ENCODE results near the gene KRTAP4-8.
"Not testable (repeated sequence)": the region's sequence is repeated elsewhere in the genome, so short reads cannot be mapped to it uniquely, and the experiment has no call there.

KRTAP4-8 gene

DNA sequence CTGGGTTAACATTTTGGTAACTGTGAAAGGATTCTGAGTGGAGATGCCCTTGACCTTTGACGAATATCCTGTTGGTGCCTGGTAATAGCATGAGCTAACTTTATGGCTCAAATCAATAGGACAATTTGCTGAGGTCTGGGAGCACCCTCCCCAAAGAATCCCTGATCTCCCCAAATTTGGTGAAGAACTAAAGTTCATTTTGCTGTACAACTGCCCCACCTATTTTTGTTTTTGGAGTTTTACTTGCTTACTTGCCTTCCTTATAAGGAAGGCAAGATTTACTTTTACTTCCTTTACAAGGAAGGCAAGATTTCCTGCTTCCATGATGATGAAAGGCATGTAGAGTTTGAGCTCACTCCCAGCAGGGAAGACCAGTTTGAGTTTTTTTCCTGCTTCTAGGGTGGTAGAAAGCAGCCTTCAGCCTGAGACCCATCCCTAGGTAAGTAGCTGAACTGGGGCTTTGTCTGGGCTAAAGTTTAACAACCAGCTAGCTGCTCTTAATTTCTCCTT lies 10.1 kb upstream of the KRTAP4-8 start:
- no peak for DNase-seq

DNA sequence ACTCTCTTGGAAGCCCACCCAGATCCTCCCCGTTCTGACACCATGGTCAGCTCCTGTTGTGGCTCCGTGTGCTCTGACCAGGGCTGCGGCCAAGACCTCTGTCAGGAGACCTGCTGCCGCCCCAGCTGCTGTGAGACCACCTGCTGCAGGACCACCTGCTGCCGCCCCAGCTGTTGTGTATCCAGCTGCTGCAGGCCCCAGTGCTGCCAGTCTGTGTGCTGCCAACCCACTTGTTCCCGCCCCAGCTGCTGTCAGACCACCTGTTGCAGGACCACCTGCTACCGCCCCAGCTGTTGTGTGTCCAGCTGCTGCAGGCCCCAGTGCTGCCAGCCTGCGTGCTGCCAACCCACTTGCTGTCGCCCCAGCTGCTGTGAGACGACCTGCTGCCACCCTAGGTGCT lies 7.4 kb upstream of the KRTAP4-8 start, which contains the start of gene KRTAP4-9:
TSS of gene KRTAP4-9 (plus strand) at position 43 of the 400 bp plus-strand sequence. CDS start at position 43, 0 bp downstream.
- not testable (repeated sequence) for DNase-seq

DNA sequence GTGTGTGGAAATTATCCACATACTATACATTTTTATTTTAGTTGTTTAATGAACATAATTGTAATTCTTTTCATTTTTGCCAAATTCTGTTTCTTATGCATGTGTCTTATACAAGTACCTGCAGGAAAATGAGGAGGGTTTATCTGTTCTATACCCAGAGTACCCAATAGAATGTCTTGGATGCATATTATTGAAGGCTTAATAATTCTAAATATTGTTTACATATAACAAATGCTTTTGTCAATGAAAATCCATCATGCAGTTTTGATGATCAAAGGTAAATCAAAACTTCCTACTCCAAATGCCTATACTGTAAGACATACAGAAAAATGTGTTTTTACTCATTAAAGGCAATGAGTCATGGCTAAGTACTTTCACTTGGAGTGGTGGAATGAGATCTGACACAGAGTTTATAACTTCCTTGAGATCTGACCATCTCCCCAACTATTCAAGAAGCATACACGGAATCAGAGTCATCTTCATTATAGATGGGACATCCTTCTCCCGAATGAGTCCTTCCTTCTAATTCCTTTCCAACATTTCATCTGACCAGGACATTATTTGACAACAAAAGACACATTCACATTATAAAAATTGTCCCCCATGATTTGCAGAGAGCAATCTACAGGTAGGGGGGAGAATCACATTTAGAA lies 6.6 kb upstream of the KRTAP4-8 start:
- peak; percentile 83 for DNase-seq

DNA sequence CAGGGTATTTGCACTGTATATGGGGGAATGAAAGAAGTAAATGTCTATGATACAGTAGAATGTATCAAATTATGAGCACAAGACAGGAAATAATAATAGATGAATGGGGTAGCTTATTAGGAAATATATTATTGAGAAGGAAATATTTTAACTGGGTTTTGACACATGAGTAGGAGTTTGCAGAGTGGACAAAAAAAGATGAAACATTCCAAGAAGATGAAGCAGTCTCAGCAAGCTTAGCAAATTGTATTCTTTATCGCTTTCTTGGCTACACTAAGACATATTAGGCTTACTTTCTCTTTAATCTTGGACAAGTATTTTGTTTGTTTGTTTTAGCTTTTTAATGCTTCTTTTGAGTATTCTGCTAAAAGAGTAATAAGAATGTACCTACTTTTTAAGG lies 6.0 kb upstream of the KRTAP4-8 start:
- DNase-seq: no peak

DNA sequence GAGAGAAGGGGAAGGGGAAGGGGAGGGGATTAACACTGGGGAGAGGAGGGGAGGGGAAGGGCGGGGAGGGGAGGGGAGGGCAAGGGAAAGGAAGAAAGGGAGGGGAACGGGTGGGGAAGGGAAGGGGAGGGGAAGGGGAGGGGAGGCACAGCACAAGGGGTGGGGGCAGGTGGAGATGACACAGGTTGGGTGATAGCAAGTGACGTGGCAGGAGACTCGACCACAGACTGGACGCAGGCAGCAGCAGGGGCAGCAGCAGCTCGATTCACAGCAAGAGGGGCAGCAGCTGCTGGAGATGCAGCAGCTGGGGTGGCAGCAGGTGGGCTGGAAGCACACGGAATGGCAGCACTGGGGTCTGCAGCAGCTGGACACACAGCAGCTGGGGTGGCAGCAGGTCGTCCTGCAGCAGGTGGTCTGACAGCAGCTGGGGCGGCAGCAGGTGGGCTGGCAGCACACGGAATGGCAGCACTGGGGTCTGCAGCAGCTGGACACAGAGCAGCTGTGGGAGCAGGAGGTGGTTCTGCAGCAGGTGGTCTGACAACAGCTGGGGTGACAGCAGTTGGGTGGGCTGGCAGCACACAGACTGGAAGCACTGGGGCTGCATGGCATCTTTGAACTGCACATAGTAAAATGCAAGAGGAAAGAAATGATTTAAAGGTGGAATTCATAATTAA lies 3.8 kb upstream of the KRTAP4-8 start, which contains the start of gene KRTAP4-16:
TSS of gene KRTAP4-16 (minus strand) at position 624 of the 674 bp plus-strand sequence. CDS start at position 624, 0 bp downstream.
- peak; percentile 16 for DNase-seq

DNA sequence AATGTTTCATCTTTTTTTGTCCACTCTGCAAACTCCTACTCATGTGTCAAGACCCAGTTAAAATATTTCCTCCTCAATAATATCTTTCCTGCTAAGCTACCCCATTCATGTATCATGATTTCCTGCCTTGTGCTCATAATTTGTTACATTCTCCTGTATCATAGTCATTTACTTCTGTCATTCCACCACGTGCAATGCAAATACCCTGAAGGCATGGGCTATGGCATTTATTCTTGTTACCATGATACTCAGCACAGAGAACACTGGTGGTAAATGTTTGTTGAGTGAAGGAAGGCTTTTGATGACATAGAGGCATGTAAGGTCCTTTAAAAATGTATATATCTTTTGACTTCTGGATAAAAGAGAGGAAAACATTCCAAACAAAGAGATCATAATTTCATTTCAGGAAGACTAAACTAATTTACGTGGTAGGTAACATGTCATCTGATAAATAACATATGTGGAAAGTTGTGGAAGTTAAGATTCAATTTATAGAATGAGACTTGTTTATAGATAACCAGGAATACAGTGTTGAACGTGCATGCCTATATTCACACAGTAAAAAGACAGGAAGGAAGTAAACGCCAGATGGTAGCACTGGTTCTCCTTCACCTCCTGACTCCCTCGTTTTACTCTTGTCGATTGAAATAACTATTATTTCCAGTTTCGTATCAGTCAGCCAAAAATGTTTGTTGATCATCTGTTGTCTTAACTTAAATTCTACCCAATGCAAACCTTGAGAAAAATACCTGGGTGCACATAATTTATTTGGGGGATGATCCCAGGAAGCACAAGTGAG lies 1.9 kb upstream of the KRTAP4-8 start:
- peak; percentile 81 for DNase-seq

DNA sequence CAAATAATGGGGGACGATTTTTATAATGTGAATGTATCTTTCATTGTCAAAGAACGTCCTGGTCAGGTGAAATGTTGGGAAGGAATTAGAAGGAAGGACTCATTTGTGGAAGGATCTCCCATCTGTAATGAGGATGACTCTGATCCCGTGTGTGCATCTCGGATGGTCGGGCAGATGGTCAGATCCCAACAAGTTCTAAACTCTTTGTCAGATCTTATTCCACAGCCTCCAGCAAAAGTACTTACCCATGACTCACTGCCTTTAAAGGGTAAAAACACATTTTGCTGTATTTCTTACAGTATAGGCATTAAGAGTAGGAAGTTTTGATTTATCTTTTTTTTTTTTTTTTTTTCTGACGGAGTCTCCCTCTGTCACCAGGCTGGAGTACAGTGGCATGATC lies 539 bp upstream of the KRTAP4-8 start:
- DNase-seq: peak; percentile 65

DNA sequence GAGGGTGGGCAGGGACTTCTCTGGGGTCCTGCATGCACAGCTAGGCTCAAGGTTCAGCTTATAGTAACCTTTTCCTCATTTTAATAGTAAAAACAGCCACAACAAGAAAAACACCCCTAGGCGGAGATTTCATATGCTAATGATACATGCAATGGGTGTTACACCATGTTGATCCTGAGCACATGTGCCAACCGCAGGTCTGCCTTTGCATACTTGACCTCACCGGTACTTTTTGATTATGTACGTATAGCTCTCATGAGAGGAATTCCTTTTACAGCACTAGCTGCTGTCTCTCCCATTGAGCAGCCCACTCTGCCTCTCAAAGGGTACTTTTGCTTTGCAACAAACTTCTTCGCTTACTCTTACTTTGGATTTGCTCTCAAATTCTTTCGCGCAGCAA lies 1.9 kb downstream of the KRTAP4-8 start:
- no peak for DNase-seq

DNA sequence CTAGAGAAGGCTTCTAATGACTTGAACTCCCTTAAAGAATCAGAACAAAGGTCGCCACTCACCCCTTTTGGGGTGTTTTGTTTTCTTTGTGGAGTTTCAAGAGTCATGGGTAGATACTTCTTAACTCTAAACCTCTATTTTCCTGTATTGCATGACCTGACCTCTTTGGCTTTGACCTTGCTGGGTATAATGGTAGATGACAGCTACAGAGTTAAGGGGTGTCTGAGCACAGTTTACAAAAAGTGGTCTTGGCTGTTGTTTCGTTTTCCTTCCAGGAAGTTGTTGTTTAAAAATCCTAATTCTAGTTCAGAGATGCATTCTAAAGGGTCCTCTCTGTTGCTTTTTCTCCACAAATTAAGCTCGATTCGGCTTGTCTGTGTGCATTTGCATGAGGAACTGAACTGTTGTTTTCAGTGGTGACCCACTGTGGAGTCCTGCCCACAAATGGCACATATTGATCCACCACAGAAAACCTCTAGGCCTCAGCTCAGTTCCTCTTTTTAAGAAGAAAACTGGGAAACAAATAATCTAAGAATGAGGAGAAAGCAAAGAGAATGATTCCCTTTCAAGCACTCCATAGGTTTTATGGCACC lies 9.1 kb downstream of the KRTAP4-8 start:
- DNase-seq: not testable (repeated sequence)

DNA sequence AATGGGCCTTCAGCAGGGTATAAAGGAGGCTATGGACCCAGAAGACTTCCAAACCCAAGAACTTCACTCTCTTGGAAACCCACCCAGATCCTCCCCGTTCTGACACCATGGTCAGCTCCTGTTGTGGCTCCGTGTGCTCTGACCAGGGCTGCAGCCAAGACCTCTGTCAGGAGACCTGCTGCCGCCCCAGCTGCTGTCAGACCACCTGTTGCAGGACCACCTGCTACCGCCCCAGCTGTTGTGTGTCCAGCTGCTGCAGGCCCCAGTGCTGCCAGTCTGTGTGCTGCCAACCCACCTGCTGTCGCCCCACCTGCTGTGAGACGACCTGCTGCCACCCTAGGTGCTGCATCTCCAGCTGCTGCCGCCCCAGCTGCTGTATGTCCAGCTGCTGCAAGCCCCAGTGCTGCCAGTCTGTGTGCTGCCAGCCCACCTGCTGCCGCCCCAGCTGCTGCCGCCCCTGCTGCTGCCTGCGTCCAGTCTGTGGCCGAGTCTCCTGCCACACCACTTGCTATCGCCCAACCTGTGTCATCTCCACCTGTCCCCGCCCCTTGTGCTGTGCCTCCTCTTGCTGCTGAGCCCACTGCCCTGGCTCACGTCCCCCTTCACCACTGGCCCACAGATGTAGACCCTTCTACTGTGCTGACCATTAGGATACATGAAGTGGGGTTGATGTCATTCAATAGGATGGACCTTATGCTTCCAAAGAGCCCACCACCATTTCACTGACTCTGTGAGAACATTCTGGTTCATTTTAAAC lies 13.7 kb downstream of the KRTAP4-8 start, which contains the start of gene KRTAP4-7:
TSS of gene KRTAP4-7 (plus strand) at position 51 of the 757 bp plus-strand sequence. CDS start at position 108, 57 bp downstream.
- not testable (repeated sequence) for DNase-seq

DNA sequence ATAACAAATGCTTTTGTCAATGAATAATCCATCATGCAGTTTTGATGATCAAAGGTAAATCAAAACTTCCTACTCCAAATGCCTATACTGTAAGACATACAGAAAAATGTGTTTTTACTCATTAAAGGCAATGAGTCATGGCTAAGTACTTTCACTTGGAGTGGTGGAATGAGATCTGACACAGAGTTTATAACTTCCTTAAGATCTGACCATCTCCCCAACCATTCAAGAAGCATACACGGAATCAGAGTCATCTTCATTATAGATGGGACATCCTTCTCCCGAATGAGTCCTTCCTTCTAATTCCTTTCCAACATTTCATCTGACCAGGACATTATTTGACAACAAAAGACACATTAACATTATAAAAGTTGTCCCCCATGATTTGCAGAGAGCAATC lies 14.5 kb downstream of the KRTAP4-8 start:
- DNase-seq: peak; percentile 74

DNA sequence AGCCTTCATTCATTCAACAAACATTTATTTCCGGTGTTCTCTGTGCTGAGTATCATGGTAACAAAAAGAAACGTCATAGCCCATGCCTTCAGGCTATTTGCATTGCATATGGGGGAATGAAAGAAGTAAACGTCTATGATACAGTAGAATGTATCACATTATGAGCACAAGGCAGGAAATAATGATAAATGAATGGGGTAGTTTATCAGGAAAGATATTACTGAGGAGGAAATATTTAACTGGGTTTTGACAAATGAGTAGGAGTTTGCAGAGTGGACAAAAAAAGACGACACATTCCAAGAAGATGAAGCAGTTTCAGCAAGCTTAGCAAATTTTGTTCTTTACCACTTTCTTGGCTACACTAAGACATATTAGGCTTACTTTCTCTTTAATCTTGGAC lies 15.3 kb downstream of the KRTAP4-8 start:
- no peak for DNase-seq

DNA sequence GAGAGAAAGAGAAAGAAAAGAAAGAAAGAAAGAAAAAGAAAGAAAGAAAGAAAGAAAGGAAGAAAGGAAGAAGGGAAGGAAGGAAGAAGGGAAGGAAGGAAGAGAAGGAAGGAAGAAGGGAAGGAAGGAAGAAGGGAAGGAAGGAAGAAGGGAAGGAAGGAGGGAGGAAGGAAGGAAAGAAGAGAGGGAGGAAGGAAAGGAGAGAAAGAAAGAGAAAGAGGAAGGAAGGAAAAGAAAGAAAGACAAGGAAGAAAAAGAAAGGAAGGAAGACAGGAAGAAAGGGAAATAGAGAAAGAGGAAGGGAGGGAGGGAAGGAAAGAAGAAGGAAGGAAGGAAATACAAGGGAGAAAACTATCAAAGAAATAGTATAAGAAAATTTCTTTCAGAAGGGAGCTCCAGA lies 21.2 kb downstream of the KRTAP4-8 start:
- no peak for DNase-seq

DNA sequence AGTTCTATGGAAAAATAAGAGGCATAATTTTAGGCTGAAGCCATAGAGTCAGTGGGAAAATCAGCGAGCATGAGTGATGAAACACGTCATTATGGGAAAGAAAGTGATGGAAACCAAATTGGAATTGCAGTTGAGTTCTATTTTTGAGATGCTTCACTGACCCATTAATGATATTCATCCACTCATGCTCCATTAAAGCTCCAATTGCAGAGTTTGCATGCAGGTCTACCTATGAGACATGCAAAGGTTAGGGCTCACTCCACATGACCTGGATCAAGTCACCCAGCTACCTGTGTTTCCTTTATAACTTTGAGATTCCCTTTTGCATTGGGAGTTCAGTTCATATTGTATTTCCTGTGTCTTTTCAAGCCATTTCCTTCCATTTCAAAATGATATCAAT lies 24.3 kb downstream of the KRTAP4-8 start:
- no peak for DNase-seq

DNA sequence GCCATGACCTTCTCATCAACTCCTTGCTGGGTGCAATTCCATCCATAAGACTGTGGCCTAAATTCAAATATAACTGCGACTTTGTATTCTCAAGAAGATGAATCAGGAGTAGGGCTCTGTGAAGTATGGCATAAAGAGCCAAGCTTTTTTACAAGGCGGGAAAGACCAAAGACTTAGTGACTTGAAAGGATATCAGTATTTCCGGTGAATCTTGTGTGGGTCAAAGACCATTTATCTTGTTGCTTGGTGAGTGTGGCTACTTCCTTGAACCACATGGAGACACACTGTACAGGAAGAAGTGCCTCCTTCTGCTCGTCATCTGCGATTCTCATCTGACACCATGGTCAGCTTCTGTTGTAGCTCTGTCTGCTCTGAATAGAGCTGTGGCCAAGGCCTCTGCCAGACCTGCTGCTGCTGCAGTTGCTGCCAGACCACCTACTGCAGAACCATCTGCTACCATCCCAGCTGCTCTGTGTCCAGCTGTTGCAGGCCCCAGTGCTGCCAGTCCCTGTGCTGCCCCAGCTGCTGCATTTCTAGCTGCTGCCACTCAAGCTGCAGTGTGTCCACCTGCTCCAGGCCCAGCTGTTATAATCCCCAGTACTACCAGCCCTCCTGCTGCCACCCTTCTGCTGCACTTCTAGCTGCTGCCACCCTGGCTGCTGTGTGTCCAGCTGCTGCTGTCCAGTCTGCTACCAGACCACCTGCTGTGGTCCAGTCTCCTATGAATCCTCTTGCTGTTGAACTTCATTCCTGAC lies 26.2 kb downstream of the KRTAP4-8 start:
- DNase-seq: no peak

DNA sequence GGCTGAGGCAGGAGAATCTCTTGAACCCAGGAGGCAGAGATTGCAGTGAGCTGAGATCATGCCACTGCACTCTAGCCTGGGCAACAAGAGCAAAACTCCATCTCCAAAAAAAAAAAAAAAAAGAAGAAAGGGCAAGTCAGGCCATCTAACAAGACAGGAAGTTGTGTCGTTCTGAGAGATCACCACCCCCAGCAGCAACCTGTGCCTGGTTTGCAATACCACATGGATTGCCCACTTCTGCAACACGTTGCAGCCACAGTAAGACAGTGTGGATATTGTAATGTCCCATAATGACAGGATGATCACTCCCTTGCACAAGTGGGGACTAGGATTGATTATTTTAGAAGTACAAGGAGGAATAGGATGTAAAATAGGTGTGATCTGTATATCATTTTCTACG lies 28.9 kb downstream of the KRTAP4-8 start:
- DNase-seq: no peak

DNA sequence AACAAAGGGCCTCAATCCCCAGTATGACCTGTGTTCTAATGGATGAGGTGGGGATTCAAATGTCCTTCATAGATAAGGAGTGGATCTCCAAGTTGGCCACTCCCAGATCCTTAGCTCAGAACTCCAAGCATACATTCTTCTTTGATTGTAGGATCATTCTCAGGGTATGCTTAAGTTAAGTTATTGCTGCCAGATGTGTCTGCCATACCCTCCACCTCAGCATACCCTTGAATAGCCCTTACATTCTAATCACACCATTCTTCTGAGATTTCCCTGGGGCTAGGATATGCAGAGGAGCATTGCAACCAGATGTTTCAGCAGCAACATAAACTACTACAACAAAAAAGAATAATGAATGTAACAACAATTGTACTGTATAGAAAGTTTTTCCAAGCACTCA lies 30.7 kb downstream of the KRTAP4-8 start:
- DNase-seq: peak; percentile 81

DNA sequence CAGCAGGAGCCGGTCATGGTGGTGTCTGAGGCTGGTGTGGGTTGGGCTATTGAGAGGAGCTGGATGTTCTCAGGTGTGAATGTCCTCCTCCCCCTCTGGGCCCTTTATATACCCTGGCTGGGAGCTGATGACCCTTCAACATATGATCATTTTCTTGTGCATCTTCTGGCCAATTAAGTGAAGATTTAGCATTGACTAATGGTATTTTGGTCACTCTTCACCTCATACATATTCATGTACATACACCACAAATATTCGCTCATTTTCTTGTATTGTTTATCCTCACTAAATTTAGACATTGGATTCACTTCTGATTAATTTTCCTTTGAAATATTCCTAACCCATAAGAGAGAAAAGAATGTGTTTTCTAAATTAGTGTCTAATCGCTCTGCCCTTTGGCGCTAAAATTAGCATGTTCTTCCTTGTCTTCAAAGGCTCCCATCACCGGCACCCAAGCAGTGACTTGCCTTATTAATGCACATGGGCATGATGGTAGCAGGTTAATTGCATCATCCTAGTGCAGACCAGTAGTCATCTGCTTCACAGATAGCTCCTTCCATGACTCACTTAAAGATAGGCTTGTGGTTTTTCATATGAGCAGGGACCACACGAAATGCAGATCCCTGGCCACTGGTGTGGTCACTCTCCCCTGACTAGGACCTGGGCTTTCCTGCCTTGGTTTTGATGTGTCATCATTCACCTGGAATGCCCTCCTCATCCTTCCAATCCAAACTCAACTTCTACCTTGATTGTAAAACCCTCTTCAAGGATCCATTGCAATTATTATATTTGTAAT lies 31.9 kb downstream of the KRTAP4-8 start, which contains the start of gene KRTAP2-4:
TSS of gene KRTAP2-4 (minus strand) at position 51 of the 796 bp plus-strand sequence. CDS start at position 17, 34 bp downstream.
- peak; percentile 92 for DNase-seq

DNA sequence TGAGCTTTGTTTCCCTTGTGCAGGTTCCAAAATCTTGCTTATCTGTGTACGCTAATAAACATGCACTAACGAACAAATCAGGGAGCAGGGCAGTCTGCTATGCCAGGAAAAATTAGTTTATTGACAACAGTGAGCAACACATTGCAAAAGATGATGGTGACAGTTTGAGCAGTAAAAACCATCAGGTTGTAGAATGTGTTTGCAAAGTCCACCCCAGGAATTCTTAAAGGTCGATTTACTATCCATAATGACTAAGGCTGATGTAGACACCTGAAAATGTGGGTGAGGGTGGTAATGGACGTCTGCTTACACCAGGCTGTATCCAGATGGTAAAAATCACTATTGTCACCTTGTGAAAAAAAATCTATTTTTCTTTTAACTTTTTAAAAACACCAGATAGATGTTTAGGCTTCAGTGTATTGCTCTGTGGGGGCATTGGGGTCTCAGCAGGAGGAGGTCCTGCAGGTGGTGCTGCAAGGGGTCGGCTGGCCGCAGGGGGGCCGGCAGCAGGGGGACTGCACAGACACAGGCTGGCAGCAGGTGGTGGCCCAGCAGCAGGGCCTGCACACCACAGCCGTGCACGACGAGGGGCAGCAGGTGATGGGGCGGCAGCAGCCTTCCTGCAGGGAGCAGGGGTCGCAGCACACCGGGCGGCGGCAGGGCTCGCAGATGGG lies 32.8 kb downstream of the KRTAP4-8 start:
- DNase-seq: not testable (repeated sequence)

DNA sequence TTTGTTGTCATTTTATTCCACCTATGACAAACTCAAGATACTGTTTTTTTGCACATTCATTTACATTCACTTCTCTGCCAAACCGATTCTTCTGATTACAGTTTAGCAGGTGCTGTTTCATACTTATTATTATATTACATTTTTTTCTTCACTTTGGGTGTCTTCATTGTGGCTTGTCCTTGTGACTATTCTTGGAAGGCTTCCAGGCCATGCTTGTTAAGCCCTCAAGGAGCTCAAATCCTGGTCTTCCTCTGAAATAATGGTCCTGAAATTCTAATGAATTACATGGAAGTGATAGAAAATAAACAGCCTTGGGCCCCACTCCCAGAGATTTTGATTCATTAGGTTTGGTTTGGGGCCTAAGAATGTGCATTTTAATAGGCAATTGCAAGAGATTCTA lies 33.6 kb downstream of the KRTAP4-8 start:
- no peak for DNase-seq
